Urinary bladder (tissue), 4 donors: ENCODE measurements around the gene CCDC38. TPM values are rescaled to one million over a fixed set of nuclear protein-coding genes. Genes with fewer than 3 reads are reported as not detected.
A peak's percentile ranks its signal among the peaks of the same experiment; 100 is the strongest.

ENCODE experiments used
- DNase-seq: peaks from one replicate; pipeline ENCODE4 v3.0.0-alpha.2; 2015; ENCODE audit errors: extremely low spot score
- H3K27ac ChIP-seq: one replicate; pipeline ENCODE4 v1.5.1; 2013; ENCODE audit warnings: low read depth, mild to moderate bottlenecking, moderate library complexity
- H3K36me3 ChIP-seq: one replicate; pipeline ENCODE4 v1.6.1; 2013; ENCODE audit warnings: mild to moderate bottlenecking, moderate library complexity; ENCODE audit not compliant: insufficient read depth
- H3K4me1 ChIP-seq: one replicate; pipeline ENCODE4 v1.6.1; 2013; ENCODE audit warnings: mild to moderate bottlenecking, moderate library complexity; ENCODE audit not compliant: insufficient read depth
- H3K4me3 ChIP-seq: one replicate; pipeline ENCODE4 v1.5.1; 2013; ENCODE audit warnings: low read depth, low read length
- WGBS: extraction: QIAGEN DNeasy Blood & Tissue Kit; methylation state at CpG from one replicate; pipeline ENCODE4 v1.1.7; 2013; 5-methylcytosine and 5-hydroxymethylcytosine counted together
- polyA plus RNA-seq: library from polyadenylated mRNA; stranded (reverse); fragments of 200-250 nt; gene quantifications from one replicate; pipeline ENCODE4 v1.2.3, GENCODE V29; 2013
- total RNA-seq: library from RNA; depleted of rRNA; stranded (reverse); fragments of >200 nt; gene quantifications from one replicate; pipeline ENCODE4 v1.2.3, GENCODE V29; 2014
- donor health status: healthy with polysubstance abuse.
- donor health status: healthy.

Gene CCDC38
- total and polyA plus RNA-seq, 2 donors = 0.03 TPM; not detected in 1

DNA sequence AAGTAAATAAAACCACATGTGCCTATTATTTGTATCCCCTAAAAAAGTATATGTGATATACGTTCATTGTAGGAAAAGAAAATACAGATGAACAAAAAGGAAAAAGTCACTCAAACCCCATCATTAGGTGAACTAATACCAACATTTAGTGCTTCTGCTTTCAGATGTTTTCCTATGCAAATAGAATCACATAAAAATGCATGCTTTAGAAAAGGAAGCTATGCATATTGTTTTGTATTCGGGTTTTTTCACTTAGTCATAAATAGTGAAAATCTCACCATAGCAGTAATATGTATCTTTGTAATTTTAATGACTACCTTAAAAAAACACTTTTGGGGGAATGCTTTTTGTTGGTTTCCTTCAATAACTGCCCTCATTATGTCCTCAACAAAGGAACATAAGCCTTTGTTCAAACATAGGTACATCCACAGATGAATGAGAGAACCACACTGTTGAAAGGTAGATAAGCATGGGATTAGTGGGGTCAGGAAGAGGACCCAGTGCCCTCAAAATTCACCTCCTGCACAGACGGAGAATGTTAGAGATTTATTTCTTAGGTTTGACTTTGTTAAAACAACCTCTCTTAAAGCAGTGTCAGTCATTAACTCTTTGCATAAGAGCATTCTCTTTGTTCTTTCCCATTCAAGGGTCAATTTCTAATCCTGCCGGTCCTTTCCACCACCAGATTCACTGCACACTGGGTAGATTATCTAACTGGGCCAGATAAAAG is 7.2 kb upstream of the CCDC38 start:
- H3K4me1 ChIP-seq = no peaks in the 10 kb centered on the region
- H3K4me3 ChIP-seq = no peak overlapping the region
- no peaks in the 10 kb centered on the region for H3K36me3 ChIP-seq
- no peak overlapping the region for H3K27ac ChIP-seq
- no peak for DNase-seq
- WGBS = 46% methylated on average over 4 of the region's 4 CpGs

DNA sequence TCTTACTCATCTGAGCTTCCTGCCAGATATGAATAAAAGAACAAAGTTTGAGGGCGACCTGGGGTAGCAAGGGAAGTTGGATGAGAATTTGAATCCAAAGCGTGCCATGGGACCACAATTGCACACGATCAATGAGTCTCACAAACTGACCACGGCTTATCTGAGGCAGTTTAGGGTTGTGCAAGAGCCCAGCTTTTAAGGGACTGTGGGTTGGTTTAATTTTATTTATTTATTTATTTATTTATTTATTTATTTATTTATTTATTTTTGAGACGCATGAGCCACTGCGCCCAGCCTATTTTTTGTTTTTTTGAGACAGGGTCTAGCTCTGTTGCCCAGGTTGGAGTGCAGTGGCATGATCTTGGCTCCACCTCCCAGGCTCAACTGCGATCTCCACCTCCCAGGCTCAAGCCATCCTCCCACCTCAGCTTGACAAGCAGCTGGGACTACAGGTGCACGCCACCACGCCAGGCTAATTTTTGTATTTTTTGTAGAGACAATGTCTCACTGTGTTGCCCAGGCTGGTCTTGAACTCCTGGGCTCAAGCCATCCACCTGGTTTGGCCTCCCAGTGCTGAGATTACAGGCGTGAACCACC is 1.8 kb upstream of the CCDC38 start:
- DNase-seq = no peak
- Histone ChIP-seq H3K36me3 (no peaks in the 10 kb centered on the region), H3K27ac (no peak overlapping the region), H3K4me1 (no peaks in the 10 kb centered on the region), H3K4me3 (no peak overlapping the region)
- 91% methylated on average over 10 of the region's 10 CpGs for WGBS

DNA sequence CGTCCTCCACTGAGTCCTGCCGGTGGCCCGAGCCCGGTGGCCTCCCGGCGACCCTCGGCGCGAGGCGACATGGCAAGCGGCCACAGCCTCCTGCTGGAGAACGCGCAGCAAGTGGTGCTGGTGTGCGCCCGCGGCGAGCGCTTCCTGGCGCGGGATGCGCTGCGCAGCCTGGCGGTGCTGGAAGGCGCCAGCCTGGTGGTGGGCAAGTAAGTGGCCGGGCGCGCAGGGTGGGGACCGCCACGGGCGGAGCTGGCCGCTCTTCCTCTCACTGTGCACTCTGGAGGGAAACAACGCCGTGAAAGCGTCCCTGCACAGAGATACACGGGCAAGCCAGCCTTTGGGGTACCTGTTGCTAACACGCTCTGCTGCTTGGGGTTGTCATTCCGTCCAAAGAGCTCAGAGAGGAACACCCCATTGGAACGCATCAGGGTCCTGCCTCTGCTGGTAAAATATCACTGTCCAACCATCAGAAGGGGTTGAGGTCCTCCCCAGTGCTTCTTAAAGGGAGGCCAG is 972 bp upstream of the CCDC38 start, which contains the start of gene AMDHD1:
AMDHD1 (plus strand) TSS at position 2 of the 513 bp plus-strand sequence; CDS start at position 70, 68 bp downstream.
- no peaks in the 10 kb centered on the region for H3K36me3 ChIP-seq
- WGBS = 1% methylated on average over 38 of the region's 38 CpGs
- H3K4me3 ChIP-seq = peak within 1 kb of the TSS; percentile 77
- H3K4me1 ChIP-seq = no peaks in the 10 kb centered on the region
- DNase-seq = no peak
- peak within 1 kb of the TSS; percentile 62 for H3K27ac ChIP-seq

- Histone ChIP-seq H3K36me3 (no peaks in the 10 kb centered on the region), H3K4me3 (peak overlapping the region; percentile 77), H3K4me1 (no peaks in the 10 kb centered on the region), H3K27ac (no peak overlapping the region)
- WGBS = 10% methylated on average over 13 of the region's 13 CpGs
- DNase-seq = peak; percentile 14
Observed at GRCh38 chr12:95942101-95942523, 302 bp downstream of the CCDC38 start.

GRCh38 chr12:95940514-95940913 is 1.9 kb downstream of the CCDC38 start:
- Histone ChIP-seq H3K4me1 (no peaks in the 10 kb centered on the region), H3K27ac (no peak overlapping the region), H3K4me3 (no peak overlapping the region), H3K36me3 (no peaks in the 10 kb centered on the region)
- WGBS = 65% methylated on average over 6 of the region's 6 CpGs
- no peak for DNase-seq

- Histone ChIP-seq H3K4me3 (no peak overlapping the region), H3K4me1 (no peaks in the 10 kb centered on the region), H3K36me3 (no peaks in the 10 kb centered on the region), H3K27ac (no peak overlapping the region)
- 45% methylated on average over 3 of the region's 3 CpGs for WGBS
- no peak for DNase-seq
Observed at GRCh38 chr12:95922231-95922630, 20.2 kb downstream of the CCDC38 start.

DNA sequence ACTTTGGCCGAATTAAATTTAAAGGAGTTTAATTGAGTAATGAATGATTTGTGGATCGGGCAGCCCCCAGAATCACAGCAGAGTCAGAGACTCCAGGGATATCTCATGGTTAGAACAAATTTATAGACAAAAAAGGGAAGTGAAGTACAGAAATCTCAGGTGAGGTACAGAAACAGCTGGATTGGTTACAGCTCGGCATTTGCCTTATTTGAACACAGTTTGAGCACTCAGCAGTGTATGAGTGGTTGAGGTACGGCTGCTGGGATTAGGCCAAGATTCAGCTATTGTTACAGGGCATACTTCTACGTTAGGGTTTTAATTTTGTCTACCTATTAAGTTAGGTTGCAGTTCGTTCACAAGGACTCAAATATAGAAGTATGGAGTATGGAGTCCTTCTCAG is 23.3 kb downstream of the CCDC38 start:
- no peak for DNase-seq
- Histone ChIP-seq H3K27ac (no peak overlapping the region), H3K4me3 (no peak overlapping the region), H3K36me3 (no peaks in the 10 kb centered on the region), H3K4me1 (no peaks in the 10 kb centered on the region)
- 82% methylated on average over 6 of the region's 6 CpGs for WGBS

GRCh38 chr12:95918194-95918993 is 24.0 kb downstream of the CCDC38 start:
- Histone ChIP-seq H3K4me3 (no peak overlapping the region), H3K4me1 (no peaks in the 10 kb centered on the region), H3K27ac (no peak overlapping the region), H3K36me3 (no peaks in the 10 kb centered on the region)
- WGBS = 23% methylated on average over 7 of the region's 7 CpGs
- DNase-seq = no peak

DNA sequence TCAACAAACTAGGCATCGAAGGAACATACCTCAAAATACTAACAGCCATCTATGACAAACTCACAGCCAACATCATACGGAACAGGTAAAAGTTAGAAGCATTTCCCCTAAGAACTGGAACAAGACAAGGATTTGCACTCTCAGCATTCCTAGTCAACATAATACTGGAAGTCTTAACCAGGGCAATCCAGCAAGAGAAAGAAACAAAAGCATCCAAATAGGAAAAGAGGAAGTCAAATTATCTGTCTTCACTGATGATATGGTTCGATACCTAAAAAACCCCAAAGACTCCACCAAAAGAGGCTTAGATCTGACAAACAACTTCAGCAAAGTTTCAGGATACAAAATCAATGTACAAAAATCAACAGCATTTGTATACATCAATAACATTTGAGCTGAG is 32.5 kb downstream of the CCDC38 start:
- 93% methylated on average over 3 of the region's 3 CpGs for WGBS
- Histone ChIP-seq H3K36me3 (no peaks in the 10 kb centered on the region), H3K4me3 (no peak overlapping the region), H3K27ac (no peak overlapping the region), H3K4me1 (no peaks in the 10 kb centered on the region)
- no peak for DNase-seq

DNA sequence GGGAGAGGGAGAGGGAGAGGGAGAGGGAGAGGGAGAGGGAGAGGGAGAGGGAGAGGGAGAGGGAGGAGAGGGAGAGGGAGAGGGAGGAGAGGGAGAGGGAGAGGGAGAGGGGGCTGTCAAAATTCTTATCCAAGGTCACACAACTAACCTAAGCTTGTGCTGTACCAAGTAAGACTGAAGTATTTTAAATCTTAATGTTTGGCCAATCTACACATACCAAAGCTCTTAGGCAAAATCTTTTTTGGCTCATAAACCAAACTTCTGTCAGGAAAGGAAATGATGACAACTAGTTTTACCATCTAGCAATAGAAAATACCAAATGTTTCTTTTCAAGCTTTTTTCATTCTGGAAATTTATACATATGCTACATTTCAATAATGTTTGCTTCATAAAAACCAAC is 33.8 kb downstream of the CCDC38 start:
- Histone ChIP-seq H3K4me1 (no peaks in the 10 kb centered on the region), H3K4me3 (no peak overlapping the region), H3K27ac (no peak overlapping the region), H3K36me3 (no peaks in the 10 kb centered on the region)
- DNase-seq = no peak

DNA sequence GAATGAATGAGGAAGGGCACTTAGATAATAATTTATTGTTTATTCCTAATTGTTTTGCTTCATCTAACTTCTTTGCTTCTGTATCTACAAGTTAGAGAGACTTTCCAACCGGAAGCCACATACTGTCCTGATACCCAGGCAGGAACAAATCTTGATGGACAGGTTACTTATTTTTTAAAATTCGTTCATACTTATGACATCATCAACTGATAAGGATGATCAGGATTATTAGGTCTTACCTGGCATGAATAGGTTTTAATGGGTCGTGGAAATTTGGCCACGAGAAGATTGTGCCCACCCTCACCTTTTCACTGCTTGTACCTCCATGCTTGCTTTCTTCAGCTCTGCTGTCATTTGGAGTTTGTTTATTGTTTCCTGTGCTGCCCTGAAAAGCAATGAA is 44.3 kb downstream of the CCDC38 start:
- WGBS = 53% methylated on average over 4 of the region's 4 CpGs
- Histone ChIP-seq H3K36me3 (no peaks in the 10 kb centered on the region), H3K4me3 (no peak overlapping the region), H3K27ac (no peak overlapping the region), H3K4me1 (no peaks in the 10 kb centered on the region)
- DNase-seq = no peak

DNA sequence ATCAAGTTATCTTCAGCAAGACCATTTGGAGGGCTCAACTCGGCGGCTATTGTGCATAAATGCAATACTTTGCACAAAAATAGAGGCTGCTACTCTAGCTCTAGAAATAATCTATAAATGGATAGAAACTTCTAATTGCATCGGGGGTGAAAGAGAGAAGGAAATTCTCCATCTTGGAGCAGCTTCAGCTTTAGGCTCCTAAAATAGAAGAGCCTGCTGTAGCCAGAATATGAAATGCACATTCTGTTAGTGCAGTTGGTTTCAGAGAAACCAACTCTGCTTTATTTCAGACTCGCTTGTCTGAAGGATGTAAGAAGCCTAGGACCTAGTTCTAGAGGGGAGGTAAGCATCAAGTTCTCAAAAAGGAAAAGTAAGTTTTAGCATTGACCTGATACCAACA is 45.6 kb downstream of the CCDC38 start:
- no peak overlapping the region for H3K27ac ChIP-seq
- DNase-seq = no peak
- no peaks in the 10 kb centered on the region for H3K36me3 ChIP-seq
- no peaks in the 10 kb centered on the region for H3K4me1 ChIP-seq
- no peak overlapping the region for H3K4me3 ChIP-seq
- WGBS = 89% methylated on average over 4 of the region's 4 CpGs

DNA sequence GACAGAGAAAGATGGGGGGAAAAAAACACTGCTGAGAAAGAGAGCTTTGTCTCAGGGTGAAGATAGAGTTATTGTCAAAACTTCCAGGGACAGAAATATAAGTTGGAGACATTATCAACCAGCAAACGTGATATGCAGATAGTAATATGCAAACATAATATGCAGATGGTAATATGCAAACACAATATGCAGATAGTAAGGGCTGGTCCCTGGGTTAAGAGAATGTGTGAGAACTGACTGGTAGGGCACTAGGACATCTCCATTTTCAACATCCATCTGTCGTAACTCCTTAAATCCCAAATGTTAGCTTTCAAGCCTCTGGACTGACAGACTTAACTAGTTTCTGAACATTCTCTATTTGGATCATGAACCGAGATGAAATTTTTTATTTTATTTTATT is 51.5 kb downstream of the CCDC38 start:
- 75% methylated on average over 3 of the region's 3 CpGs for WGBS
- no peak overlapping the region for H3K4me3 ChIP-seq
- no peaks in the 10 kb centered on the region for H3K36me3 ChIP-seq

GRCh38 chr12:95887311-95887710 is 55.1 kb downstream of the CCDC38 start:
- Histone ChIP-seq H3K27ac (no peak overlapping the region), H3K36me3 (no peaks in the 10 kb centered on the region), H3K4me1 (no peaks in the 10 kb centered on the region), H3K4me3 (no peak overlapping the region)
- DNase-seq = no peak
- 72% methylated on average over 5 of the region's 5 CpGs for WGBS

More for the DNA sequence above, 51.5 kb downstream of the CCDC38 start:
- Histone ChIP-seq H3K27ac (no peak overlapping the region), H3K4me1 (no peaks in the 10 kb centered on the region)
- DNase-seq = no peak
